Pancreas (tissue), 10 donors: ENCODE data around the gene KCNMB4. TPM values are rescaled to one million over a fixed set of nuclear protein-coding genes. Genes with fewer than 3 reads are reported as not detected.

ENCODE experiments used
- ATAC-seq, 4 donors: fragments of 200-7000 bp; cut with Tn5 transposase; one replicate each; pipeline versions ENCODE4 v1.8.0 to v1.9.1; 2020; ENCODE audit warnings: mild to moderate bottlenecking in 4 of 4, moderate library complexity in 4 of 4
- DNase-seq, 6 donors: peaks; one replicate each; pipeline ENCODE4 v3.0.0-alpha.2; 2020
- FAIRE-seq: peaks from 2 replicates; lab custom pipeline; 2012; peaks lifted over from hg19 to GRCh38; lab: Jason Lieb, UNC
- H3K27ac ChIP-seq, 4 donors: fragments of 200-600 bp; sonication (generic); 1 replicate in 3 of 4; 2 replicates in 1 of 4; pipeline versions ENCODE4 v1.5.0 to v1.8.0; 2020
- H3K27me3 ChIP-seq, 4 donors: fragments of 200-600 bp; one replicate each; pipeline ENCODE4 v1.8.0; 2021
- H3K36me3 ChIP-seq, 3 donors: fragments of 200-600 bp; sonication (generic) in 1 of 3; one replicate each; pipeline versions ENCODE4 v1.5.0 to v1.8.0; 2020 to 2021
- H3K4me1 ChIP-seq, 3 donors: fragments of 200-600 bp; one replicate each; pipeline ENCODE4 v1.8.0; 2021
- H3K4me3 ChIP-seq, 4 donors: fragments of 200-600 bp; sonication (generic) in 2 of 4; one replicate each; pipeline versions ENCODE4 v1.5.0 to v1.8.0; 2020 to 2021
- H3K9me3 ChIP-seq, 4 donors: fragments of 200-600 bp; one replicate each; pipeline ENCODE4 v1.8.0; 2021
- CTCF ChIP-seq, 4 donors: fragments of 200-600 bp; sonication (generic) in 3 of 4; IDR thresholded peaks; one replicate each; pipeline versions ENCODE4 v1.5.0 to v1.8.0; 2021; ENCODE audit warnings: antibody characterized with exemption in 4 of 4
- WGBS, 2 donors: extraction: QIAGEN DNeasy Blood & Tissue Kit; methylation state at CpG; one replicate each; pipeline ENCODE4 v1.1.7; 2013; 5-methylcytosine and 5-hydroxymethylcytosine counted together
- intact Hi-C, 3 donors: fragments of 100-400 bp; cut with DNase I; formaldehyde crosslinking; loops; one replicate each; pipeline versions ENCODE4 v1.11.1 to v1.14.2; 2022
- polyA plus RNA-seq, 2 donors: library from polyadenylated mRNA; stranded (reverse); fragments of 200-250 nt; gene quantifications; one replicate each; pipeline ENCODE4 v1.2.3, GENCODE V29; 2013
- total RNA-seq, 6 donors: library from RNA; stranded (reverse); fragmentation: NEBNext Ultra II Directional in 4 of 6; extraction: Animal tissue kit (Norgen Biotek cat#: 25700) in 4 of 6; gene quantifications; one replicate each; pipeline versions ENCODE4 v1.2.1 to v1.2.4, GENCODE V29; 2021 to 2023
- donor health status: healthy with polysubstance abuse.
- donor health status: DM: no; HTN: no; CAD: no; lungs with moderate emphysema.
- donor health status: DM: no; HTN: no; CAD: no.
- donor health status: control.
- donor health status: control.
- donor health status: Bipolar disorder and iron deficiency.
- donor health status: DM: yes; HTN: yes; CAD: no.
- donor health status: DM: no; HTN: no; CAD: no.
- donor health status: DM: no; HTN: no; CAD: no.
- donor health status: DM: yes; HTN: yes; CAD: no.

Gene KCNMB4
- total and polyA plus RNA-seq, 8 donors, result 0.12 to 1.1 (median 0.33) TPM

- intact Hi-C loops, result no loop called here
- no peak overlapping the region for H3K4me3 ChIP-seq
- no peaks in the 10 kb centered on the region for H3K4me1 ChIP-seq
- TF ChIP-seq CTCF (IDR thresholded peaks at IDR 0.05), result no peak
- FAIRE-seq, result no peak
- DNase-seq, result no peak
- no peak overlapping the region for H3K27ac ChIP-seq
- no peaks in the 10 kb centered on the region for H3K9me3 ChIP-seq
- no peak for ATAC-seq
- 53% methylated on average over 2 of the region's 2 CpGs for WGBS, 2 donors
- no peaks in the 10 kb centered on the region for H3K36me3 ChIP-seq
- no peaks in the 10 kb centered on the region for H3K27me3 ChIP-seq
Observed at GRCh38 chr12:70393787-70394499, 27.9 kb downstream of the KCNMB4 start.

GRCh38 chr12:70398002-70398401 lies 31.9 kb downstream of the KCNMB4 start:
- Histone ChIP-seq H3K9me3 (no peaks in the 10 kb centered on the region), H3K4me1 (no peaks in the 10 kb centered on the region), H3K4me3 (no peak overlapping the region), H3K36me3 (no peaks in the 10 kb centered on the region), H3K27me3 (no peaks in the 10 kb centered on the region), H3K27ac (no peak overlapping the region)
- FAIRE-seq (no peak), DNase-seq (no peak), ATAC-seq (no peak)
- no peak for TF ChIP-seq CTCF (IDR thresholded peaks at IDR 0.05)
- intact Hi-C loops, result no loop called here

- intact Hi-C loops, result no loop called here
- H3K4me1 ChIP-seq, result no peaks in the 10 kb centered on the region
- H3K4me3 ChIP-seq, result no peak overlapping the region
- ATAC-seq (no peak), FAIRE-seq (no peak), DNase-seq (no peak)
- TF ChIP-seq CTCF (IDR thresholded peaks at IDR 0.05), result no peak
- 85 to 89% methylated on average over 3 of the region's 3 CpGs for WGBS, 2 donors
- H3K27me3 ChIP-seq, result no peaks in the 10 kb centered on the region
- no peaks in the 10 kb centered on the region for H3K9me3 ChIP-seq
- no peaks in the 10 kb centered on the region for H3K36me3 ChIP-seq
- H3K27ac ChIP-seq, result no peak overlapping the region
Observed at GRCh38 chr12:70398862-70399261, 32.8 kb downstream of the KCNMB4 start.

GRCh38 chr12:70399311-70399710 lies 33.2 kb downstream of the KCNMB4 start:
- Histone ChIP-seq H3K36me3 (no peaks in the 10 kb centered on the region), H3K27me3 (no peaks in the 10 kb centered on the region), H3K9me3 (no peaks in the 10 kb centered on the region), H3K4me1 (no peaks in the 10 kb centered on the region), H3K4me3 (no peak overlapping the region), H3K27ac (no peak overlapping the region)
- intact Hi-C loops, result no loop called here
- WGBS, 2 donors, result 74 to 93% methylated on average over 6 of the region's 6 CpGs
- FAIRE-seq (no peak), ATAC-seq (no peak), DNase-seq (no peak)
- TF ChIP-seq CTCF (IDR thresholded peaks at IDR 0.05), result no peak

DNA sequence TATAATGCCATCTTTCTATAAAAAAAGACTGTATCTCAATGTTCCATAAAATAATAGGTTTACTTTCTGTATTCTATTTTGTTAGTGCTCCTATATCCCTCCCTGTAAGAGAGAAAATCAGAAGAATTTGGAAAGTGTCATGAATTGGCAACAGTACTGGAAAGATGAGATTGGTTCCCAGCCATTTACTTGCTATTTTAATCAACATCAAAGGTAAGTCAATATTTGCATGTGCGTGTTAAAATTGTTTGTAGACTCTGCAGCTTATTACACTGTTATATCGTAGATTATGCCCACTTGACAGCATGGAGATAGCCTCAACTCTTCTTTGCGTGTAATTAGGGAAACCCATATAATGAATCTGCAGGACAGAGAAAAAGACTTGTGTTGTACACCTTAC lies 34.0 kb downstream of the KCNMB4 start:
- intact Hi-C loops, result no loop called here
- H3K4me1 ChIP-seq, result no peaks in the 10 kb centered on the region
- H3K4me3 ChIP-seq, result no peak overlapping the region
- DNase-seq (no peak), ATAC-seq (no peak), FAIRE-seq (no peak)
- no peak overlapping the region for H3K27ac ChIP-seq
- H3K27me3 ChIP-seq, result no peaks in the 10 kb centered on the region
- 33 to 34% methylated on average over 3 of the region's 3 CpGs for WGBS, 2 donors
- H3K9me3 ChIP-seq, result no peaks in the 10 kb centered on the region
- no peak for TF ChIP-seq CTCF (IDR thresholded peaks at IDR 0.05)
- no peaks in the 10 kb centered on the region for H3K36me3 ChIP-seq
